SIG-M5 treated with dmso at 0.1 percent for 504 hours (cell line): ENCODE data around the gene GNPTG.
A peak's percentile ranks its signal among the peaks of the same experiment; 100 is the strongest.

ENCODE experiments used
- DNase-seq: peaks from one replicate; lab custom pipeline; 2025; ENCODE audit not compliant: unreplicated experiment; lab: John Stamatoyannopoulos, UW

GNPTG gene

GRCh38 chr16:1351582-1352362 lies at the start of gene GNPTG, which contains the start of gene TSR3:
TSS of gene GNPTG (plus strand) at chr16:1351931. CDS start at chr16:1351966, 35 bp downstream.
TSS of gene TSR3 (minus strand) at chr16:1351878. CDS start at chr16:1351804, 74 bp downstream.
- DNase-seq: peak; percentile 55

- DNase-seq: no peak
These were observed 45.9 kb upstream of the GNPTG start for GRCh38 chr16:1305823-1306222.

- no peak for DNase-seq
These were observed 45.4 kb upstream of the GNPTG start for GRCh38 chr16:1306334-1306733.

GRCh38 chr16:1308036-1308976 lies 43.4 kb upstream of the GNPTG start:
- DNase-seq: peak; percentile 53

GRCh38 chr16:1308977-1309885 lies 42.5 kb upstream of the GNPTG start, which contains the start of gene UBE2I:
TSS of gene UBE2I (plus strand) at chr16:1309636. CDS start at chr16:1314031, 4,395 bp downstream.
- peak; percentile 92 for DNase-seq

GRCh38 chr16:1309888-1310831 lies 41.6 kb upstream of the GNPTG start:
- DNase-seq: peak; percentile 32

GRCh38 chr16:1310832-1311200 lies 40.9 kb upstream of the GNPTG start:
- no peak for DNase-seq

- no peak for DNase-seq
These were observed 40.5 kb upstream of the GNPTG start for GRCh38 chr16:1311212-1311737.

GRCh38 chr16:1311738-1312466 lies 39.8 kb upstream of the GNPTG start:
- DNase-seq: no peak

GRCh38 chr16:1312467-1312816 lies 39.3 kb upstream of the GNPTG start:
- no peak for DNase-seq

- no peak for DNase-seq
These were observed 38.8 kb upstream of the GNPTG start for GRCh38 chr16:1312903-1313302.

- no peak for DNase-seq
These were observed 37.9 kb upstream of the GNPTG start for GRCh38 chr16:1313721-1314369.

GRCh38 chr16:1314399-1315068 lies 37.2 kb upstream of the GNPTG start:
- DNase-seq: no peak

GRCh38 chr16:1315081-1316032 lies 36.4 kb upstream of the GNPTG start:
- DNase-seq: no peak

GRCh38 chr16:1316033-1316405 lies 35.7 kb upstream of the GNPTG start:
- DNase-seq: no peak

GRCh38 chr16:1317479-1318267 lies 34.1 kb upstream of the GNPTG start:
- no peak for DNase-seq
